HCT116 (cell line): Measurements from ENCODE around the gene CELF2. TPM values are rescaled to one million over a fixed set of nuclear protein-coding genes. Genes with fewer than 3 reads are reported as not detected.

ENCODE experiments used
- ATAC-seq: fragments of 200-7000 bp; cut with Tn5 transposase; 2 replicates; pipeline ENCODE4 v1.9.1; 2020; ENCODE audit warnings: mild to moderate bottlenecking, moderate library complexity
- BruUV-seq: library from RNA; stranded (reverse); fragments of 400-500 nt; replicated peaks from 2 replicates; lab custom pipeline; 2021; lab: Mats Ljungman, UMichigan
- CTCF ChIA-PET: fragments of 300-600 bp; sonication (Branson Sonifier 250); formaldehyde crosslinking; loops from one replicate; lab custom pipeline; 2021; ENCODE audit warnings: antibody characterized with exemption; lab: Charles Lee
- POLR2A ChIA-PET: fragments of 300-600, 350-600 bp; sonication (Branson Sonifier 250); formaldehyde crosslinking; loops from one replicate; lab custom pipeline; 2021; ENCODE audit warnings: antibody characterized with exemption; lab: Charles Lee
- RAD21 ChIA-PET, 2 experiments: fragments of 300-600 bp; sonication (Branson Sonifier 250); formaldehyde crosslinking; loops; one replicate each; lab custom pipeline; 2023; ENCODE audit warnings: low total read pairs in 2 of 2; ENCODE audit not compliant: uncharacterized antibody in 2 of 2, unreplicated experiment in 2 of 2, low non-redundant PET in 1 of 2; lab: Charles Lee
- DNase-seq: peaks from one replicate; pipeline ENCODE4 v3.0.0-alpha.2; 2010; ENCODE audit warnings: low read depth, low spot score
- H2AFZ ChIP-seq: fragments of 200-600 bp; shearing (Covaris generic), sonication (generic); 2 replicates; pipeline ENCODE4 v1.6.1; 2017; ENCODE audit warnings: low read depth, mixed run types, mixed read lengths, antibody characterized with exemption, low read length; ENCODE audit not compliant: poor library complexity, severe bottlenecking
- H3K27ac ChIP-seq: 2 replicates; pipeline ENCODE4 v1.5.1; 2012; ENCODE audit warnings: low read depth, low read length
- H3K27me3 ChIP-seq: fragments of 200-600 bp; sonication (generic); 2 replicates; pipeline ENCODE4 v1.6.1; 2016; ENCODE audit warnings: mixed run types, low read length, mixed read lengths; ENCODE audit not compliant: insufficient read depth
- H3K36me3 ChIP-seq, 2 experiments: fragments of 200-500 bp in 1 of 2; fragments of 200-600 bp in 1 of 2; sonication (Bioruptor generic) in 1 of 2; sonication (generic) in 1 of 2; 2 replicates each; pipeline versions ENCODE4 v1.5.1 to v1.6.1; 2014 to 2016; ENCODE audit warnings: low read length in 2 of 2, inconsistent platforms in 1 of 2, mixed read lengths in 1 of 2, mixed run types in 1 of 2; ENCODE audit not compliant: insufficient read depth in 2 of 2, control insufficient read depth in 1 of 2
- H3K4me1 ChIP-seq, 2 experiments: fragments of 200-600 bp in 1 of 2; sonication (generic) in 1 of 2; 2 replicates each; pipeline versions ENCODE4 v1.5.1 to v1.6.1; 2012 to 2017; ENCODE audit warnings: low read length in 2 of 2, inconsistent platforms in 1 of 2, mild to moderate bottlenecking in 1 of 2, mixed read lengths in 1 of 2, mixed run types in 1 of 2, moderate library complexity in 1 of 2; ENCODE audit not compliant: insufficient read depth in 2 of 2, control insufficient read depth in 1 of 2
- H3K4me2 ChIP-seq: fragments of 200-600 bp; sonication (generic); 2 replicates; pipeline ENCODE4 v1.6.1; 2017; ENCODE audit warnings: mixed run types, low read length, mixed read lengths
- H3K4me3 ChIP-seq, 2 experiments: fragments of 200-600 bp in 1 of 2; sonication (generic) in 1 of 2; replicated peaks in 1 of 2; 2 replicates each; pipeline ENCODE4 v1.5.1; 2011 to 2016; ENCODE audit warnings: low read length in 2 of 2, control low read depth in 1 of 2, low read depth in 1 of 2, mild to moderate bottlenecking in 1 of 2, mixed read lengths in 1 of 2, mixed run types in 1 of 2
- H3K79me2 ChIP-seq: fragments of 200-600 bp; sonication (generic); 2 replicates; pipeline ENCODE4 v1.6.1; 2017; ENCODE audit warnings: mild to moderate bottlenecking, mixed run types, low read length, moderate library complexity, mixed read lengths; ENCODE audit not compliant: insufficient read depth
- H3K9ac ChIP-seq: fragments of 200-600 bp; sonication (generic); 2 replicates; pipeline ENCODE4 v1.6.1; 2016; ENCODE audit warnings: low read length, mixed read lengths
- H3K9me2 ChIP-seq: fragments of 200-600 bp; sonication (generic), shearing (Covaris generic); 2 replicates; pipeline ENCODE4 v1.6.1; 2017; ENCODE audit warnings: mixed run types, mild to moderate bottlenecking, moderate library complexity; ENCODE audit not compliant: insufficient read depth
- H3K9me3 ChIP-seq, 2 experiments: fragments of 200-500 bp in 1 of 2; fragments of 200-600 bp in 1 of 2; sonication (Bioruptor generic) in 1 of 2; sonication (generic) in 1 of 2; 2 replicates each; pipeline ENCODE4 v1.6.1; 2014 to 2017; ENCODE audit warnings: low read length in 2 of 2, mixed read lengths in 2 of 2, inconsistent platforms in 1 of 2, low read depth in 1 of 2, mild to moderate bottlenecking in 1 of 2, mixed run types in 1 of 2, moderate library complexity in 1 of 2; ENCODE audit not compliant: control insufficient read depth in 1 of 2, insufficient read depth in 1 of 2
- H4K20me1 ChIP-seq: fragments of 200-600 bp; sonication (generic), shearing (Covaris generic); 2 replicates; pipeline ENCODE4 v1.6.1; 2017; ENCODE audit warnings: mixed run types, mild to moderate bottlenecking, moderate library complexity; ENCODE audit not compliant: insufficient read depth
- intact Hi-C: fragments of 100-400 bp; cut with micrococcal nuclease; formaldehyde crosslinking; loops from 2 replicates; pipeline ENCODE4 v1.10.0; 2022
- total RNA-seq: library from RNA; stranded (reverse); gene quantifications from one replicate; pipeline ENCODE4 v1.2.1, GENCODE V29; 2021; ENCODE audit not compliant: unreplicated experiment
- TF ChIP-seq, protein P1 (sequence below): IDR thresholded peaks from 2 replicates; pipeline ENCODE4 v1.6.1; 2012
- TF ChIP-seq, protein P2 (sequence below): IDR thresholded peaks from 2 replicates; pipeline ENCODE4 v1.6.1; 2012; ENCODE audit warnings: low read depth

Gene CELF2
- total RNA-seq, 1 experiment from 2014 or later = 0.66 TPM

DNA sequence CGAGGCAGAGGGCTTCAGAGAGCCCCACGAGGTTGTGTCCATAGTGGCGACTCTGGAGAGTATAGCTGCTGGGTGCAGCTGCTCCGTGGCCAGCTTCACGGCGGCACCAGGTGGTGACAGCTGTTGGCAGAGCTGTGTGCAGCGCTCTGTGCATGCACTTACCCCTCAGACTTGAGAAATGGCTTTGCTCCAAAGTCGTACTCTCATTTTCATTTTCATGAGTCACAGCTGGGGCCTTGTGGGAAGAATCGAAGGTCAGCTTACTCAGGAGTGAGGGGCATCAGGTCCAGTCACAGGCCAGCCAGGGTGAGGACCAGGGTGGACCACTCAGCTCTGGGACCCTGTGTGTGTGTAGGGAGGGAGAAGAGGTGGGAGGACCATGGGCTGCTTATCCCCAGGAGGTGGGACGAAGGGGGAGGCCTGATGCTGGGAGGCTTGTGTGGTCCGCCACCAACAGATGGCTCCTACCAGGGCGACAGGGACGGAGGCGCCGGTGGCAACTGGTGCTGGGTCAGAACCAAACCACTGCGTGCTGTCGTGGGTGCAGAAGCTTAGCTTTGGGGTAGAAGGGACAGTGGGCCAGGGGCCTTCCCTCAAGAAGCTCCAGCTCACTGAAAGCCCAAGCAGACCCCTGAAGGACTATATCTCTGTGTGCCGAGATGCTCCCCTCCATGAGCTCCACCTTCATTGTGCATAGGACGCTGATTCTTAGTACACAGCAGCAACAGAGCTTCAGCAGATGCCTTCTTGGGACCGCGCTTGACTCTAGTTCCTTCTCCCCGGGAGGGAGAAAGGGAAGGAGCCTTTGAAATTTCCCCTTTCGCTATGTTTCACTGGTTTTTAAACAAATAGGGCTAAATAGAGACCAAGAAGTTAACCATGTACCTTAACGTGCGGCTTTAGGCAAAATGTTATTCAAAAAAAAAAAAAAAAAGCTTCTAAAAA lies 225.0 kb downstream of the CELF2 start:
- POLR2A ChIA-PET = no interaction called here

More for the DNA sequence above, 225.0 kb downstream of the CELF2 start:
- Histone ChIP-seq H3K4me2 (no peak overlapping the region), H3K36me3 (no peaks in the 10 kb centered on the region), H4K20me1 (no peaks in the 10 kb centered on the region), H3K4me1 (no peaks in the 10 kb centered on the region), H2AFZ (no peak overlapping the region), H3K9ac (no peak overlapping the region), H3K9me2 (no peaks in the 10 kb centered on the region), H3K27me3 (peaks cover 10% of the 10 kb centered on the region; the same call in 1 of the 2 replicates), H3K27ac (no peak overlapping the region), H3K79me2 (no peaks in the 10 kb centered on the region), H3K4me3 (no peak overlapping the region), H3K9me3 (no peaks in the 10 kb centered on the region)
- intact Hi-C loops = no loop called here
- no peak for DNase-seq
- ATAC-seq = no peak
- no TSS peak for BruUV-seq
- RAD21 ChIA-PET = no interaction called here
- CTCF ChIA-PET = no interaction called here
- TF ChIP-seq, protein P1, sequence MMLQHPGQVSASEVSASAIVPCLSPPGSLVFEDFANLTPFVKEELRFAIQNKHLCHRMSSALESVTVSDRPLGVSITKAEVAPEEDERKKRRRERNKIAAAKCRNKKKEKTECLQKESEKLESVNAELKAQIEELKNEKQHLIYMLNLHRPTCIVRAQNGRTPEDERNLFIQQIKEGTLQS = no peak
- TF ChIP-seq, protein P2, sequence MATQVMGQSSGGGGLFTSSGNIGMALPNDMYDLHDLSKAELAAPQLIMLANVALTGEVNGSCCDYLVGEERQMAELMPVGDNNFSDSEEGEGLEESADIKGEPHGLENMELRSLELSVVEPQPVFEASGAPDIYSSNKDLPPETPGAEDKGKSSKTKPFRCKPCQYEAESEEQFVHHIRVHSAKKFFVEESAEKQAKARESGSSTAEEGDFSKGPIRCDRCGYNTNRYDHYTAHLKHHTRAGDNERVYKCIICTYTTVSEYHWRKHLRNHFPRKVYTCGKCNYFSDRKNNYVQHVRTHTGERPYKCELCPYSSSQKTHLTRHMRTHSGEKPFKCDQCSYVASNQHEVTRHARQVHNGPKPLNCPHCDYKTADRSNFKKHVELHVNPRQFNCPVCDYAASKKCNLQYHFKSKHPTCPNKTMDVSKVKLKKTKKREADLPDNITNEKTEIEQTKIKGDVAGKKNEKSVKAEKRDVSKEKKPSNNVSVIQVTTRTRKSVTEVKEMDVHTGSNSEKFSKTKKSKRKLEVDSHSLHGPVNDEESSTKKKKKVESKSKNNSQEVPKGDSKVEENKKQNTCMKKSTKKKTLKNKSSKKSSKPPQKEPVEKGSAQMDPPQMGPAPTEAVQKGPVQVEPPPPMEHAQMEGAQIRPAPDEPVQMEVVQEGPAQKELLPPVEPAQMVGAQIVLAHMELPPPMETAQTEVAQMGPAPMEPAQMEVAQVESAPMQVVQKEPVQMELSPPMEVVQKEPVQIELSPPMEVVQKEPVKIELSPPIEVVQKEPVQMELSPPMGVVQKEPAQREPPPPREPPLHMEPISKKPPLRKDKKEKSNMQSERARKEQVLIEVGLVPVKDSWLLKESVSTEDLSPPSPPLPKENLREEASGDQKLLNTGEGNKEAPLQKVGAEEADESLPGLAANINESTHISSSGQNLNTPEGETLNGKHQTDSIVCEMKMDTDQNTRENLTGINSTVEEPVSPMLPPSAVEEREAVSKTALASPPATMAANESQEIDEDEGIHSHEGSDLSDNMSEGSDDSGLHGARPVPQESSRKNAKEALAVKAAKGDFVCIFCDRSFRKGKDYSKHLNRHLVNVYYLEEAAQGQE = no peak
